Measurements from ENCODE around the gene RAC3.

GRCh38 chr17:82012261-82012639 lies 19.2 kb upstream of the RAC3 start:
- TF ChIP-seq, protein P1, sequence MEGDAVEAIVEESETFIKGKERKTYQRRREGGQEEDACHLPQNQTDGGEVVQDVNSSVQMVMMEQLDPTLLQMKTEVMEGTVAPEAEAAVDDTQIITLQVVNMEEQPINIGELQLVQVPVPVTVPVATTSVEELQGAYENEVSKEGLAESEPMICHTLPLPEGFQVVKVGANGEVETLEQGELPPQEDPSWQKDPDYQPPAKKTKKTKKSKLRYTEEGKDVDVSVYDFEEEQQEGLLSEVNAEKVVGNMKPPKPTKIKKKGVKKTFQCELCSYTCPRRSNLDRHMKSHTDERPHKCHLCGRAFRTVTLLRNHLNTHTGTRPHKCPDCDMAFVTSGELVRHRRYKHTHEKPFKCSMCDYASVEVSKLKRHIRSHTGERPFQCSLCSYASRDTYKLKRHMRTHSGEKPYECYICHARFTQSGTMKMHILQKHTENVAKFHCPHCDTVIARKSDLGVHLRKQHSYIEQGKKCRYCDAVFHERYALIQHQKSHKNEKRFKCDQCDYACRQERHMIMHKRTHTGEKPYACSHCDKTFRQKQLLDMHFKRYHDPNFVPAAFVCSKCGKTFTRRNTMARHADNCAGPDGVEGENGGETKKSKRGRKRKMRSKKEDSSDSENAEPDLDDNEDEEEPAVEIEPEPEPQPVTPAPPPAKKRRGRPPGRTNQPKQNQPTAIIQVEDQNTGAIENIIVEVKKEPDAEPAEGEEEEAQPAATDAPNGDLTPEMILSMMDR (IDR thresholded peaks at IDR 0.05) = no peak
- TF ChIP-seq POLR2A (IDR thresholded peaks at IDR 0.05; ENCODE audit: low read depth) = no peak
- no peak for TF ChIP-seq EP300 (IDR thresholded peaks at IDR 0.05)

Data from esophagus muscularis mucosa (tissue), 4 donors.